Uterus (tissue), 2 donors: ENCODE data around the gene TLE4.

Experiments used
- CTCF ChIP-seq, 4 experiments: fragments of 200-600 bp in 2 of 4; fragments of 450-650 bp in 2 of 4; sonication (generic) in 2 of 4; IDR thresholded peaks; one replicate each; pipeline ENCODE4 v1.5.1; 2016 to 2019; ENCODE audit warnings: antibody characterized with exemption in 4 of 4, mild to moderate bottlenecking in 2 of 4, moderate library complexity in 1 of 4
- POLR2A ChIP-seq, 2 donors: fragments of 450-650 bp; IDR thresholded peaks; one replicate each; pipeline ENCODE4 v1.6.1; 2016; ENCODE audit warnings: antibody characterized with exemption in 2 of 2, mild to moderate bottlenecking in 1 of 2, moderate library complexity in 1 of 2

- TF ChIP-seq CTCF (IDR thresholded peaks at IDR 0.05) (no peak), POLR2A (IDR thresholded peaks at IDR 0.05) (no peak)
Measured at GRCh38 chr9:79559495-79560181, 12.1 kb upstream of the TLE4 start.
